Chondrocyte (in vitro differentiated cells): ENCODE measurements around the gene PFKP. TPM values are rescaled to one million over a fixed set of nuclear protein-coding genes. Genes with fewer than 3 reads are reported as not detected.

Source experiments
- DNase-seq: peaks from one replicate; pipeline ENCODE4 v3.0.0; 2021; ENCODE audit warnings: mixed read lengths, low spot score
- H3K27ac Mint-ChIP-seq: one replicate; pipeline ENCODE4 v1.8.0; 2021; ENCODE audit warnings: mild to moderate bottlenecking, moderate library complexity, mixed read lengths; ENCODE audit not compliant: unreplicated experiment
- H3K27me3 Mint-ChIP-seq: 2 replicates; pipeline ENCODE4 v1.8.0; 2021; ENCODE audit warnings: low read depth, mixed read lengths
- H3K36me3 Mint-ChIP-seq: 2 replicates; pipeline ENCODE4 v1.8.0; 2021; ENCODE audit warnings: low read depth, mixed read lengths
- H3K4me1 Mint-ChIP-seq: 2 replicates; pipeline ENCODE4 v1.8.0; 2021; ENCODE audit warnings: low read depth, mild to moderate bottlenecking, mixed read lengths
- H3K4me3 Mint-ChIP-seq: one replicate; pipeline ENCODE4 v1.8.0; 2021; ENCODE audit warnings: mild to moderate bottlenecking, moderate library complexity, mixed read lengths; ENCODE audit not compliant: unreplicated experiment
- H3K9me3 Mint-ChIP-seq: 2 replicates; pipeline ENCODE4 v1.8.0; 2021; ENCODE audit warnings: low read depth, mixed read lengths
- total RNA-seq: library from RNA; stranded (reverse); gene quantifications from 3 replicates; pipeline ENCODE4 v1.2.1, GENCODE V29; 2021
- TF ChIP-seq, protein P1 (sequence below): fragments of 200-600 bp; sonication (generic); IDR thresholded peaks from 2 replicates; pipeline ENCODE4 v1.5.0; 2021; ENCODE audit warnings: antibody characterized with exemption, mild to moderate bottlenecking, moderate library complexity

PFKP gene
- total RNA-seq, 1 donor from 2014 or later: 182 TPM

- TF ChIP-seq, protein P1, sequence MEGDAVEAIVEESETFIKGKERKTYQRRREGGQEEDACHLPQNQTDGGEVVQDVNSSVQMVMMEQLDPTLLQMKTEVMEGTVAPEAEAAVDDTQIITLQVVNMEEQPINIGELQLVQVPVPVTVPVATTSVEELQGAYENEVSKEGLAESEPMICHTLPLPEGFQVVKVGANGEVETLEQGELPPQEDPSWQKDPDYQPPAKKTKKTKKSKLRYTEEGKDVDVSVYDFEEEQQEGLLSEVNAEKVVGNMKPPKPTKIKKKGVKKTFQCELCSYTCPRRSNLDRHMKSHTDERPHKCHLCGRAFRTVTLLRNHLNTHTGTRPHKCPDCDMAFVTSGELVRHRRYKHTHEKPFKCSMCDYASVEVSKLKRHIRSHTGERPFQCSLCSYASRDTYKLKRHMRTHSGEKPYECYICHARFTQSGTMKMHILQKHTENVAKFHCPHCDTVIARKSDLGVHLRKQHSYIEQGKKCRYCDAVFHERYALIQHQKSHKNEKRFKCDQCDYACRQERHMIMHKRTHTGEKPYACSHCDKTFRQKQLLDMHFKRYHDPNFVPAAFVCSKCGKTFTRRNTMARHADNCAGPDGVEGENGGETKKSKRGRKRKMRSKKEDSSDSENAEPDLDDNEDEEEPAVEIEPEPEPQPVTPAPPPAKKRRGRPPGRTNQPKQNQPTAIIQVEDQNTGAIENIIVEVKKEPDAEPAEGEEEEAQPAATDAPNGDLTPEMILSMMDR: no peak
- DNase-seq: no peak
- H3K9me3 Mint-ChIP-seq: no peaks in the 10 kb centered on the region
- no peaks in the 10 kb centered on the region for H3K36me3 Mint-ChIP-seq
- H3K4me1 Mint-ChIP-seq: peaks cover 30% of the 10 kb centered on the region
- H3K4me3 Mint-ChIP-seq: no peak overlapping the region
- peak overlapping the region; percentile 49 for H3K27ac Mint-ChIP-seq
- no peaks in the 10 kb centered on the region for H3K27me3 Mint-ChIP-seq
Measured at GRCh38 chr10:3054183-3054850, 13.0 kb upstream of the PFKP start.

GRCh38 chr10:3054851-3055199 is 12.5 kb upstream of the PFKP start:
- TF ChIP-seq, protein P1: no peak
- DNase-seq: no peak
- Mint-ChIP-seq H3K27ac (peak overlapping the region; percentile 22), H3K4me3 (no peak overlapping the region), H3K27me3 (no peaks in the 10 kb centered on the region), H3K4me1 (peaks cover 30% of the 10 kb centered on the region), H3K36me3 (no peaks in the 10 kb centered on the region), H3K9me3 (no peaks in the 10 kb centered on the region)

DNA sequence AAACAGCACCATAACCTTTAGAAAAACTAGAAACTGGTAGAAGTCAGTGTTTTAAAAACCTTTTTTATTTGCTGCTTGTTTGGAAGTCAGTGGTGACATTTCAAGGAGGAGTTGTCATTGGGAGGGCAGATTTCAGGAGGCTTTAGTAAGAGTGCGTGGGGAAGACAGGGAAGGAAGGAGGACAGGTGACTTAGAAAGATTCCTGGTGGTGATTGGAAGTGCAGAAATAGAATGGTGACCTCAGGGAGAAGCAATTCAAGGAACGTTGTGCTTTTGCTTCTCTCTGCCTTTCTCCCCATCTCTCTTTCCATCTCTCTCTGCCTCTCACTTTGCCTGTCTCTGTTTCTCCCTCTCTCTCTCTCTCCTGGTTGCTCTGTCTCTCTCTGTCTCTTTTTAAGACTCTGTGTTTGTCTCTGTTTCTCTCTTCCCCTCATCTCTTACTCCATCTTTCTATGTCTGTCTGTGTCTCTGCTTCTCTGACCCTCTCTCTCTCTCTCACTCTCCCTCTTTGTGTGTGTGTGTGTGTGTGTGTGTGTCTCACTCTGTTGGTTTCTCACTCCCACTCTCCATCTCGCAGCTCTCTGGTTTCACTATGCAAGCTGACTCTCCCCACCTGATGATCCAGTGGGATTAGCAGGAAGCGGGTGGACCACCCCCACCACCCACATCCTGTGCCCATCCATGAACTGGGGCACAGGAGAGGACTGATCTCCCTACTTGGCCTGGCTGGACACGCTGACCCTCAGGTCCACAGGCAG is 10.9 kb upstream of the PFKP start:
- no peak overlapping the region for H3K4me3 Mint-ChIP-seq

GRCh38 chr10:3057946-3058345 is 9.4 kb upstream of the PFKP start:
- Mint-ChIP-seq H3K36me3 (no peaks in the 10 kb centered on the region), H3K4me1 (peaks cover 23% of the 10 kb centered on the region), H3K27me3 (no peaks in the 10 kb centered on the region), H3K4me3 (no peak overlapping the region), H3K9me3 (no peaks in the 10 kb centered on the region), H3K27ac (no peak overlapping the region)
- no peak for DNase-seq
- TF ChIP-seq, protein P1: no peak

More for the DNA sequence above, 10.9 kb upstream of the PFKP start:
- TF ChIP-seq, protein P1: no peak
- DNase-seq: no peak
- Mint-ChIP-seq H3K36me3 (no peaks in the 10 kb centered on the region), H3K27me3 (no peaks in the 10 kb centered on the region), H3K9me3 (no peaks in the 10 kb centered on the region), H3K27ac (peak overlapping the region; percentile 93), H3K4me1 (peaks cover 30% of the 10 kb centered on the region)

GRCh38 chr10:3059974-3060373 is 7.4 kb upstream of the PFKP start:
- H3K27me3 Mint-ChIP-seq: no peaks in the 10 kb centered on the region
- no peaks in the 10 kb centered on the region for H3K36me3 Mint-ChIP-seq
- no peak overlapping the region for H3K27ac Mint-ChIP-seq

More at GRCh38 chr10:3059974-3060373, 7.4 kb upstream of the PFKP start:
- TF ChIP-seq, protein P1: no peak
- Mint-ChIP-seq H3K4me3 (no peak overlapping the region), H3K4me1 (peaks cover 13% of the 10 kb centered on the region), H3K9me3 (no peaks in the 10 kb centered on the region)
- no peak for DNase-seq
